Fibroblast of peridontal ligament (primary cell): Measurements from ENCODE around the gene KRT38.
"Not testable (repeated sequence)": the region's sequence is repeated elsewhere in the genome, so short reads cannot be mapped to it uniquely, and the experiment has no call there.

Experiments
- DNase-seq: peaks from one replicate; pipeline ENCODE4 v3.0.0-alpha.2; 2010; ENCODE audit errors: extremely low read depth

KRT38 gene

GRCh38 chr17:41422586-41422985 is 18.2 kb downstream of the KRT38 start:
- not testable (repeated sequence) for DNase-seq

GRCh38 chr17:41421617-41422016 is 19.2 kb downstream of the KRT38 start:
- no peak for DNase-seq

- peak; percentile 11 for DNase-seq
Measured at GRCh38 chr17:41421116-41421515, 19.7 kb downstream of the KRT38 start.

- peak; percentile 43 for DNase-seq
Measured at GRCh38 chr17:41420134-41420533, 20.6 kb downstream of the KRT38 start.

- DNase-seq: no peak
Measured at GRCh38 chr17:41419716-41420115, 21.1 kb downstream of the KRT38 start.

GRCh38 chr17:41418116-41418860 is 22.5 kb downstream of the KRT38 start:
- DNase-seq: no peak

- no peak for DNase-seq
Measured at GRCh38 chr17:41417576-41418015, 23.2 kb downstream of the KRT38 start.

GRCh38 chr17:41417127-41417526 is 23.7 kb downstream of the KRT38 start:
- no peak for DNase-seq

- peak; percentile 25 for DNase-seq
Measured at GRCh38 chr17:41416479-41416878, 24.3 kb downstream of the KRT38 start.

GRCh38 chr17:41415833-41416335 is 24.9 kb downstream of the KRT38 start:
- DNase-seq: peak; percentile 67

GRCh38 chr17:41415411-41415810 is 25.4 kb downstream of the KRT38 start:
- DNase-seq: no peak

- peak; percentile 38 for DNase-seq
Measured at GRCh38 chr17:41413982-41414381, 26.8 kb downstream of the KRT38 start.

- DNase-seq: peak; percentile 42
Measured at GRCh38 chr17:41413353-41413957, 27.3 kb downstream of the KRT38 start.

GRCh38 chr17:41411072-41411840 is 29.5 kb downstream of the KRT38 start:
- DNase-seq: no peak

GRCh38 chr17:41407226-41407625 is 33.6 kb downstream of the KRT38 start:
- no peak for DNase-seq

GRCh38 chr17:41406205-41406604 is 34.6 kb downstream of the KRT38 start:
- DNase-seq: no peak

GRCh38 chr17:41404024-41404671 is 36.6 kb downstream of the KRT38 start:
- DNase-seq: peak; percentile 91

GRCh38 chr17:41403404-41404023 is 37.3 kb downstream of the KRT38 start:
- peak; percentile 38 for DNase-seq

- no peak for DNase-seq
Measured at GRCh38 chr17:41402161-41402560, 38.6 kb downstream of the KRT38 start.

GRCh38 chr17:41396996-41397660 is 43.7 kb downstream of the KRT38 start, which contains the start of gene KRT31:
Gene KRT31 (minus strand): TSS chr17:41397608. CDS start chr17:41397539, 69 bp downstream.
- DNase-seq: no peak

GRCh38 chr17:41396340-41396739 is 44.4 kb downstream of the KRT38 start:
- DNase-seq: no peak
